Erythroblast (primary cell): ENCODE data around the gene RFX3.

Source experiments
- GATA1 ChIP-seq: IDR thresholded peaks from 2 replicates; pipeline ENCODE4 v1.6.1; 2011; ENCODE audit warnings: low read depth, mild to moderate bottlenecking, control low read depth, low read length, moderate library complexity
- POLR2A ChIP-seq: IDR thresholded peaks from 2 replicates; pipeline ENCODE4 v1.6.1; 2011; ENCODE audit warnings: mild to moderate bottlenecking, low read length

- peak; percentile 78 for TF ChIP-seq POLR2A
- no peak for TF ChIP-seq GATA1
Measured at GRCh38 chr9:3528451-3528850, 2.6 kb upstream of the RFX3 start.
